B cell (primary cell): Measurements from ENCODE around the gene ARF5. TPM values are rescaled to one million over a fixed set of nuclear protein-coding genes. Genes with fewer than 3 reads are reported as not detected.

Experiments
- ATAC-seq: fragments of 200-7000 bp; cut with Tn5 transposase; one replicate; pipeline ENCODE4 v1.10.0; 2021; ENCODE audit warnings: low read depth, mild to moderate bottlenecking, moderate number of reproducible peaks, moderate library complexity
- CTCF ChIA-PET: fragments of 350-600 bp; sonication (Branson Sonifier 250); formaldehyde crosslinking; loops from one replicate; lab custom pipeline; 2021; ENCODE audit warnings: antibody characterized with exemption, inconsistent platforms; lab: Charles Lee
- POLR2A ChIA-PET: fragments of 350-600 bp; sonication (Branson Sonifier 250); formaldehyde crosslinking; loops from one replicate; lab custom pipeline; 2021; ENCODE audit warnings: antibody characterized with exemption; lab: Charles Lee
- DNase-seq: peaks from one replicate; pipeline ENCODE4 v3.0.0; 2013
- H2AFZ ChIP-seq: 2 replicates; pipeline ENCODE4 v1.6.1; 2012; ENCODE audit warnings: mild to moderate bottlenecking, low read depth, low read length; ENCODE audit not compliant: insufficient read depth, poor library complexity, severe bottlenecking
- H3K27ac ChIP-seq, 2 donors: 1 replicate in 1 of 2; 2 replicates in 1 of 2; pipeline ENCODE4 v1.5.1; 2012 to 2013; ENCODE audit warnings: low read length in 2 of 2, mild to moderate bottlenecking in 2 of 2, moderate library complexity in 1 of 2
- H3K27me3 ChIP-seq, 4 experiments: fragments of 200-600 bp in 1 of 4; sonication (generic) in 1 of 4; replicated peaks in 1 of 4; 1 replicate in 2 of 4; 2 replicates in 2 of 4; pipeline versions ENCODE4 v1.6.1 to v1.7.0; 2013 to 2016; ENCODE audit warnings: low read length in 3 of 4, mild to moderate bottlenecking in 2 of 4, mixed read lengths in 1 of 4, moderate library complexity in 1 of 4; ENCODE audit not compliant: insufficient read depth in 4 of 4, control insufficient read depth in 3 of 4; ENCODE audit errors: control extremely low read depth in 1 of 4
- H3K36me3 ChIP-seq, 2 experiments: replicated peaks in 1 of 2; 1 replicate in 1 of 2; 2 replicates in 1 of 2; pipeline versions ENCODE4 v1.6.1 to v1.7.1; 2013; ENCODE audit warnings: low read length in 1 of 2; ENCODE audit not compliant: insufficient read depth in 2 of 2, control insufficient read depth in 1 of 2; ENCODE audit errors: control extremely low read depth in 1 of 2, extremely low read depth in 1 of 2
- H3K4me1 ChIP-seq, 2 donors: fragments of 200-600 bp in 1 of 2; sonication (generic) in 1 of 2; 1 replicate in 1 of 2; 2 replicates in 1 of 2; pipeline versions ENCODE4 v1.5.1 to v1.6.1; 2013 to 2017; ENCODE audit warnings: low read length in 2 of 2; ENCODE audit not compliant: control insufficient read depth in 2 of 2, insufficient read depth in 2 of 2
- H3K4me2 ChIP-seq: replicated peaks from 2 replicates; pipeline ENCODE3; 2012; ENCODE audit warnings: mild to moderate bottlenecking, low read depth, low read length; ENCODE audit not compliant: poor library complexity, severe bottlenecking
- H3K4me3 ChIP-seq, 5 experiments: fragments of 200-600 bp in 1 of 5; sonication (generic) in 1 of 5; 1 replicate in 3 of 5; 2 replicates in 2 of 5; pipeline versions ENCODE4 v1.5.1 to v1.7.0; 2011 to 2016; ENCODE audit warnings: low read length in 4 of 5, mild to moderate bottlenecking in 4 of 5, low read depth in 2 of 5, control low read depth in 1 of 5, moderate library complexity in 1 of 5; ENCODE audit not compliant: insufficient read depth in 1 of 5; ENCODE audit errors: control extremely low read depth in 1 of 5, extremely low read depth in 1 of 5
- H3K79me2 ChIP-seq: fragments of 200-600 bp; sonication (generic); one replicate; pipeline ENCODE4 v1.6.0; 2016; ENCODE audit warnings: low read length; ENCODE audit not compliant: control insufficient read depth, insufficient read depth
- H3K9ac ChIP-seq: fragments of 200-600 bp; sonication (generic); 2 replicates; pipeline ENCODE4 v1.6.1; 2017; ENCODE audit warnings: mild to moderate bottlenecking, low read length, moderate library complexity
- H3K9me3 ChIP-seq, 3 donors: one replicate each; pipeline versions ENCODE4 v1.6.1 to v1.7.1; 2013; ENCODE audit warnings: low read length in 2 of 3; ENCODE audit not compliant: control insufficient read depth in 2 of 3, insufficient read depth in 1 of 3; ENCODE audit errors: control extremely low read depth in 1 of 3
- H4K20me1 ChIP-seq: 2 replicates; pipeline ENCODE4 v1.6.0; 2012; ENCODE audit warnings: mild to moderate bottlenecking, low read length; ENCODE audit not compliant: insufficient read depth, control insufficient read depth, poor library complexity, severe bottlenecking
- H3K27ac Mint-ChIP-seq: one replicate; pipeline ENCODE4 v1.8.0; 2021; ENCODE audit warnings: mixed read lengths
- H3K27me3 Mint-ChIP-seq: one replicate; pipeline ENCODE4 v1.8.0; 2021; ENCODE audit warnings: mixed read lengths
- H3K4me1 Mint-ChIP-seq: one replicate; pipeline ENCODE4 v1.8.0; 2021; ENCODE audit warnings: mixed read lengths
- H3K4me3 Mint-ChIP-seq: one replicate; pipeline ENCODE4 v1.8.0; 2021; ENCODE audit warnings: mixed read lengths
- H3K9me3 Mint-ChIP-seq: one replicate; pipeline ENCODE4 v1.8.0; 2022; ENCODE audit warnings: mixed read lengths; ENCODE audit not compliant: insufficient read depth
- CTCF ChIP-seq: fragments of 200-600 bp; IDR thresholded peaks from one replicate; pipeline ENCODE4 v1.8.0; 2022; ENCODE audit warnings: antibody characterized with exemption, mild to moderate bottlenecking
- EZH2 ChIP-seq: IDR thresholded peaks from 2 replicates; pipeline ENCODE4 v1.6.1; 2012; ENCODE audit warnings: borderline replicate concordance, low read depth, mild to moderate bottlenecking, moderate library complexity, low read length; ENCODE audit not compliant: insufficient read depth, poor library complexity, severe bottlenecking
- WGBS: methylation state at CpG from one replicate; pipeline ENCODE4 v1.1.5; 2013; ENCODE audit warnings: missing lambda C conversion rate; ENCODE audit not compliant: insufficient coverage; 5-methylcytosine and 5-hydroxymethylcytosine counted together
- intact Hi-C: fragments of 100-400 bp; cut with micrococcal nuclease; formaldehyde crosslinking; loops from one replicate; pipeline ENCODE4 v1.10.0; 2022
- polyA plus RNA-seq: library from polyadenylated mRNA; depleted of rRNA; stranded (reverse); fragments of >200 nt; gene quantifications from 2 replicates; pipeline ENCODE4 v1.2.3, GENCODE V29; 2012
- total RNA-seq, 2 donors: library from RNA; stranded (reverse); fragments of 120-200 nt in 1 of 2; gene quantifications; 1 replicate in 1 of 2; 2 replicates in 1 of 2; pipeline versions ENCODE4 v1.2.3 to v1.2.4, GENCODE V29; 2013 to 2022

ARF5 gene
- total and polyA plus RNA-seq, 2 donors (not counting 1 experiment from before 2014, with no cell fraction given): 77.1 to 234 TPM

DNA sequence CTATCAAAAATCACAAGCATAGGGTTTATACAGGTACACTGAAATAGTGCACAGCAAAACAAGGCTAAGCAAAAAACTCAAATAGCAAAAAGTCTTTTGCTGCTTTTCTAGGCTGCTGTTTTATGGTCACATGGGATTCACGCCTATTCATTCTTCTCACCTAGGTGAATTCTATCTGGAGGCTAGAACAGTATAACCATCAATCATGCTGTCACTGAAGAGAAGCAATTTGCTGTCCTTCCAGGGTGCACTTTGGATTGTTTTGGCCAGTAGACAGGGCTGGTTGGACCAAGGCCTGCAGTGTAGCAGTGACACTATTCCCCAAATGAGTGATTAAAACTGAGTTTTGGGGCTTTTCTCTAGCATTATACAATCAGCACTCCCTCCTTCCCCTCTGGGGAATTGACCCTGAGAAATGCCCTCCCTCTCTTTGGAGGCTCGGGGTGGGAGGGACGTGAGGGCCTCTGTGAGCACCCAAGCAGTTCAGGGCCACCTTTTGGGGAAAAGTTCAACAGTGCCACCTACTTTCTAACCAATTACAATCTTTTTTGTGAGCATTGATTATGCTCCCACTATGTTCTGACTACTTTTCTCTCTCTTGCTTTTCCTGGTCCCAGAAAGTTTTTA, 47.6 kb downstream of the ARF5 start:
- TF ChIP-seq CTCF: no peak
- TF ChIP-seq EZH2: no peak
- Histone ChIP-seq H3K9me3 (no peaks in the 10 kb centered on the region), H3K4me2 (no peak overlapping the region), H4K20me1 (no peaks in the 10 kb centered on the region), H3K27me3 (peaks cover 0 to 27% (median 6%) of the 10 kb centered on the region in 4 experiments), H3K79me2 (no peaks in the 10 kb centered on the region), H3K4me1 (no peaks in the 10 kb centered on the region), H3K9ac (no peak overlapping the region), H3K4me3 (no peak overlapping the region), H2AFZ (no peak overlapping the region), H3K36me3 (no peaks in the 10 kb centered on the region), H3K27ac (no peak overlapping the region)
- ATAC-seq: no peak
- no peaks in the 10 kb centered on the region for H3K9me3 Mint-ChIP-seq
- intact Hi-C loops: no loop called here
- no peak overlapping the region for H3K27ac Mint-ChIP-seq
- WGBS: 42% methylated on average over 2 of the region's 3 CpGs
- H3K4me1 Mint-ChIP-seq: no peaks in the 10 kb centered on the region
- no peak for DNase-seq
- CTCF ChIA-PET: no interaction called here
- H3K4me3 Mint-ChIP-seq: no peak overlapping the region
- POLR2A ChIA-PET: no interaction called here
- peaks cover 62% of the 10 kb centered on the region for H3K27me3 Mint-ChIP-seq

- ChIA-PET POLR2A (interaction anchor here (0.6 kb wide), 1 partner anchor 9 kb away, joined by 8 read pairs; no protein-coding TSS in a partner anchor), CTCF (no interaction called here)
- intact Hi-C loops: no loop called here
- no peak overlapping the region for H3K4me3 Mint-ChIP-seq
- H3K27me3 Mint-ChIP-seq: peaks cover 54% of the 10 kb centered on the region
- H3K9me3 Mint-ChIP-seq: no peaks in the 10 kb centered on the region
- no peak for TF ChIP-seq CTCF
- no peak for TF ChIP-seq EZH2
- Histone ChIP-seq H3K27ac (no peak overlapping the region), H3K27me3 (peaks cover 0 to 19% (median 4%) of the 10 kb centered on the region in 4 experiments), H3K9ac (no peak overlapping the region), H3K79me2 (no peaks in the 10 kb centered on the region), H2AFZ (no peak overlapping the region), H4K20me1 (no peaks in the 10 kb centered on the region), H3K9me3 (no peaks in the 10 kb centered on the region), H3K36me3 (no peaks in the 10 kb centered on the region), H3K4me1 (no peaks in the 10 kb centered on the region), H3K4me2 (no peak overlapping the region), H3K4me3 (no peak overlapping the region)
- H3K4me1 Mint-ChIP-seq: no peaks in the 10 kb centered on the region
- no peak for DNase-seq
- ATAC-seq: no peak
- no peak overlapping the region for H3K27ac Mint-ChIP-seq
Observed at GRCh38 chr7:127638197-127638596, 50.0 kb downstream of the ARF5 start.
